GM18526 (cell line): Measurements from ENCODE around the gene SKIDA1.

Experiments used
- POLR2A ChIP-seq: IDR thresholded peaks from 3 replicates; pipeline ENCODE4 v1.6.1; 2011; ENCODE audit not compliant: insufficient read length; ENCODE audit errors: extremely low read depth

Gene SKIDA1

DNA sequence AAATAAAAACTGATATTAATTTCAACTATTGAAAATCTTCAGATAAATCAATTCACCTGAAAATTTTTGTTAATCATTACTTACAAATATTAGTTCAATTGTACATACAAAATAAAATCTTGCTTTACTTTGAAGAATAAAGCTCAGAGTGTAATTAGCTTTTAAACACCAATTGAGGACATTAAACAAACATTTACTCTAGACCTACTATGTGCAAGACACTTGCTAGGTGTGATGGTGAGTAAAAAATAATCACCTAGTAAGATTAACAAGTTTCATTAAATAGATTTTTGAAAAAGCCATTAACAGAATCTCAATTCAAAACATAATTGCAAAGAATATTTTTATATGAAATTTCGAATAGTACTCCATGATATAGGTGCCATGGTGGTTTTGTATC, 4.7 kb upstream of the SKIDA1 start:
- TF ChIP-seq POLR2A: no peak

- TF ChIP-seq POLR2A: no peak
Measured at GRCh38 chr10:21529032-21529910, 3.8 kb upstream of the SKIDA1 start.

DNA sequence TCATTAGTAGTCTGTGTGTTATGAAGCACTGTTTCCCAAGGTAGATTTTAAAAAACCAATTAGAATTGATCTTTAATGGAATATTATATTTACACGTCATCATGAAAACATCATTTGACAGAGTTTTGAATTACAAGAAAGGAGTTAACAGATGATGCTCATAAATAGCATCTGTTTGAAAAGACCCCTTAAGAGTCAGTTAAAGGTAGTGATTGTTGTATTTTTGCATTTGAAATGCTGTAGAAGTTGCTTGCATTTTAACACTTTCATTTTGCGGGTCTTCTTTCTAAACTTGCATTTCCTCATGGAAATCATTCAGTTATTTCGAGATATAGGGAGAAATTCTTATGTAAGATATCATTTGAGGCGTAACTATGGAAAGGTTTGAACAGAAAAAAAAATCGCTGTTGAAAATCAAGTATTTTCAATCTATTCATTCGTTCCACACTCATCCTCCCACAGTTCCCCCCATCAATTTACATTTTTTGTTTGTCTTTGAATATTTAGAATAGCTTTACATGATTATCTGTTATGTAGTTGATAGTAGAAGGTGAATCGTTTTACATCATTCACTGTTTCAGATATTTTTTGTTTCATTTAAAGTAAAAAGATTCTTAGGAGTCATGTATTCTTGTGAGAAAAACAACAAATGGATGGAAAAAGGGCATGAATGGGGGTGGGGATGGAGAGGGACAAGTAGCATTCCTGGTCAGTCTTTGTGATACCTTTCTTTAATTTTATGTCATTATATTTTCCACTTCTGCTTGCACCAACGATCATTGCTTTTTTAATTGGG, 3.0 kb upstream of the SKIDA1 start:
- no peak for TF ChIP-seq POLR2A

DNA sequence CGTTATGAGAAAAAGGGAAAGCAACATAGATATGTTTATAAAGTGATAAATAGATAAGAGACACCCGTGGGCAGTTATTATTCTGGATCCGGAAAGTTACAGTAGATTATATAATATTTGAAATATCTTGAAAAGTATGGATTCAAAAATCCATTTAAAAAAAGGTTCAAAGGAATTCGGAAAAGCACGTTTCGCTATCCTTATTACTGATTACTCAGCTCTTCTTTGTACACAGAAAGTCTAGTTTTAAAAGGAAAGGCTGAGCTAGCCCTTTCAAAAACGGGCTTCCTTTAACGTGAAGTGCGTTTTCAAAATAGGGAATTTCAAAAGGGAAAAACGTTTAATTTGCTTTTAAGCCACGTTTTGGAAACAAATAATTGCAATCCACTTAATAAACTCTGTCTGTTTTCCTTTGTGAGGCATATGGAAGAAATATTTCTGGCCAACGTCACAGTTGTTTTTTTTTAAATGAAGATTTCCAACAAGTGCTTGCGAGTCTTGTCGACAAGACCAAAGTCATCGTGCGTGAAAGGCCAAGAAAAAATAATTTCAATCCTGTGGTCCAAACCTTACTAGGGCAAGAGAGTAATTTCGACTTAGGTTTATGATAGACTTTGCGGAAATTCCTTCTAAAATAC, 2.2 kb upstream of the SKIDA1 start:
- no peak for TF ChIP-seq POLR2A

GRCh38 chr10:21526860-21527597, 1.5 kb upstream of the SKIDA1 start:
- TF ChIP-seq POLR2A: peak; percentile 31

DNA sequence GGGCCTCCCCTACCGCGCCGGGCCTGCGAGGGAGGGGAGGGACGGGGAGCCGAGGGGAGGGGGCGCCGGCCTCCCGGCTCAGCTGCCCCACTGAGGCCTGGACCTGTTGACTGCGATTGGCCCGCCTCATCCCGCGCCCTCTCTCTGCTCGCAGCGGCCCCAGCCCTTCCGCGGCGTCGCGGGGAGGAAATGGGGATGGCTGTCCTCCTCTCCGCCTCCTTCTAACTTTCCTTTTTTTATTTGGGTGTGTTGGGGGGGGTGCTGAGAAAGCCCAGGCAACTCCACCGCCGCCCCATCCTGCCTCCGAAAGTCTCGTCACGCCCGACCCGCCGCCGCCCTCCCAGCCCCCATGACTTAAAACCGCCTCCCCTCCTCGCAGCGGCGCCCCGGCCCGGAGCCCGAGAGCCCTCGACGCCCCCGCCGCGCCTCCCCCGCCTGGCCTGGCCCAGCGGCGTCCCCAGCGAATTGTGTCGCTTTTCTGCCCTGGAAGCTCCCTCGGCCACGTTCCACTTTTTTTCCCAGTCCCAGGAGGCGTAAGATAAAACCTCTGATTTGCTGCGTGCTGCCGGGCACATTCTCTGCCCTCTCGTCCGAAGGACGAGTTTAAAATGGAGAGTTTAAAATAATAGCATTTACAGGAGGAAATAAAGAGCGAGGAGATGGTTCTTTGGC, 842 bp upstream of the SKIDA1 start:
- peak; percentile 39 for TF ChIP-seq POLR2A

GRCh38 chr10:21524526-21525366, 736 bp downstream of the SKIDA1 start:
- TF ChIP-seq POLR2A: no peak

GRCh38 chr10:21524131-21524525, 1.4 kb downstream of the SKIDA1 start:
- TF ChIP-seq POLR2A: no peak

DNA sequence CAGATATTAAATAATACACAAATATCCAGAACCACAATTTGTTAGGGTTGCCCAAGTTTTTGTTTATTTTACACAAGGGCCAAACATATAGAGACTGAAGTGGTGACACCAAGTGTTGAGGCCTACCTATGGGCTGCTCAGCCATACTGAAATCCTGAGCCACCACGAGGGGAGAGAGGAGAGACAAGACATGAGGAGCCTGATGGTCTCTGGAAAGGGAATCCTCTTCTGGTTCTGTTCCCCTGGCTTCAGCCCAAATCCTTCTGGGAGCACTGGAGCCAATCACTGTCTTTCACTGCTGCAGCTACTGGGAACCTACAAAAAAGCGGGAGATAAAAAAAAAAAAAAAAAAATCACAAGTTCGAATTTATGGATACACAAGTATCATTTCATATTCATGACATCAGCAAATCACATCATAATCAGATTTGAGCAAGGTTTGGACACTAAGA, 1.9 kb downstream of the SKIDA1 start:
- no peak for TF ChIP-seq POLR2A

- no peak for TF ChIP-seq POLR2A
Measured at GRCh38 chr10:21522631-21523406, 2.7 kb downstream of the SKIDA1 start.

DNA sequence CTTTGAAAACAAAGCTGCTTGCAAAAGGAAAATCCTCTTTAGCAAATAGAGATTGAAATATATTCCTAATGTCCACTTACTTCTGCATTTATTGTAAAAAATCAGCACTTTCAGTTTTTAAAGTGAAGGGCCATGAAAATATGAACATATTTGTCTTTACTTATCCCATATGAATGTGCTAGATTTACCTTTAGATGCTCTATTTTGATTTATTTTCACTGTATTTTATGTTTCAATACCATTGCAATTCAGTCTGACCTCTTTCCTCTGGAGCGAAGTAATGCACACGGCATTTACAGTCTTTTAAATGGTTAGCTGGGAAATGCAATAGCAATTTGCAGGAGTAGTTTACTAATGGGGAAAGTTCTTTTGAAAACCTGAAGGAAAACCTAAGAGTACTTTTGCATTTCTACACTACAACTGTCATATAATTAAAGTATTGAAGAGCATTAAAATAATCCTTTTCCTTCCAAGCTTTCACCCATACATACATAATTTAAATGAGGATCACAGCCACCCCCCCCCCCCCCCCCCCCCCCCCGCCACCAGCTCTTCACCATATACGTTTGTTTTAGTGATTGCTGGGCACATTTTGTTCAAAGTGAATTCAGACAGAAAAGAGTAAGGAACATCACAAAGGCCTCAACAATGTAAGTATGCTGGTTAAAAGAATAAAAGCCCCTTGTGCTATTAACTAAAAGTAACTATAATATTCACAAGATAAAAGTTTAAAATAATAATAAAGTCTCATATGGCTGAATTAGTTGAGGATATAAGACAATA, 3.5 kb downstream of the SKIDA1 start:
- TF ChIP-seq POLR2A: no peak

DNA sequence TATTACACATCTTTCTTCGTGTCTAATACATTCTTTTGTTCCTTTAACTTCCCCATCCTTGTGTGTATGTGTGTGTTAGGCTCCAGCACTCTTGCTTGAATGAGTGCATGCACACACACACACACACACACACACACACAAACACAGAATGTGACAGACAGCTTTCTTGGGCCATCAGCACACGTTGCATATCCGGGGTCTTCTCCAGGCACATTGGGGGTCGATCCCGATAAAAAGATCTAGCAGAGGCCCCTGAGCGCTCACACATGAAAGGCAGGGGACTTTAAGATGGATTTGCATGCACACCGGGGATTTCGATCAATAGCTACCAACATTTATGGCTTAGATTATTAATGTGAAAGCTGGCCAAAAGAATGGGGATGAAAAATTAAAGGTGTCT, 4.5 kb downstream of the SKIDA1 start:
- no peak for TF ChIP-seq POLR2A
